ENCODE results near the gene TVP23A. TPM values are rescaled to one million over a fixed set of nuclear protein-coding genes. Genes with fewer than 3 reads are reported as not detected.
A peak's percentile ranks its signal among the peaks of the same experiment; 100 is the strongest.
"Not testable (repeated sequence)": the region's sequence is repeated elsewhere in the genome, so short reads cannot be mapped to it uniquely, and the experiment has no call there.

The TVP23A gene
- total RNA-seq, 1 donor: not detected

- peak overlapping the region; percentile 90 for H3K27ac ChIP-seq (ENCODE audit: low read depth, low read length)
- H3K4me3 ChIP-seq (ENCODE audit: insufficient read depth, low read length): peak overlapping the region; percentile 76
- peak overlapping the region; percentile 95 for H2AFZ ChIP-seq (ENCODE audit: low read length)
- no peak for DNase-seq (ENCODE audit: insufficient read length, low spot score, missing footprints)
- peaks cover 5% of the 10 kb centered on the region for H3K36me3 ChIP-seq (ENCODE audit: insufficient read depth, low read length)
- H4K20me1 ChIP-seq (ENCODE audit: insufficient read depth, low read length): no peaks in the 10 kb centered on the region
- peak overlapping the region; percentile 83 for H3K4me2 ChIP-seq (ENCODE audit: insufficient read depth, low read length)
- peaks cover 17% of the 10 kb centered on the region for H3K4me1 ChIP-seq (ENCODE audit: insufficient read depth, low read length)
- TF ChIP-seq, protein P1, sequence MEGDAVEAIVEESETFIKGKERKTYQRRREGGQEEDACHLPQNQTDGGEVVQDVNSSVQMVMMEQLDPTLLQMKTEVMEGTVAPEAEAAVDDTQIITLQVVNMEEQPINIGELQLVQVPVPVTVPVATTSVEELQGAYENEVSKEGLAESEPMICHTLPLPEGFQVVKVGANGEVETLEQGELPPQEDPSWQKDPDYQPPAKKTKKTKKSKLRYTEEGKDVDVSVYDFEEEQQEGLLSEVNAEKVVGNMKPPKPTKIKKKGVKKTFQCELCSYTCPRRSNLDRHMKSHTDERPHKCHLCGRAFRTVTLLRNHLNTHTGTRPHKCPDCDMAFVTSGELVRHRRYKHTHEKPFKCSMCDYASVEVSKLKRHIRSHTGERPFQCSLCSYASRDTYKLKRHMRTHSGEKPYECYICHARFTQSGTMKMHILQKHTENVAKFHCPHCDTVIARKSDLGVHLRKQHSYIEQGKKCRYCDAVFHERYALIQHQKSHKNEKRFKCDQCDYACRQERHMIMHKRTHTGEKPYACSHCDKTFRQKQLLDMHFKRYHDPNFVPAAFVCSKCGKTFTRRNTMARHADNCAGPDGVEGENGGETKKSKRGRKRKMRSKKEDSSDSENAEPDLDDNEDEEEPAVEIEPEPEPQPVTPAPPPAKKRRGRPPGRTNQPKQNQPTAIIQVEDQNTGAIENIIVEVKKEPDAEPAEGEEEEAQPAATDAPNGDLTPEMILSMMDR (IDR thresholded peaks at IDR 0.05; ENCODE audit: extremely low read depth, low read depth, low read length): no peak
- H3K27me3 ChIP-seq (ENCODE audit: insufficient read depth, low read length): no peaks in the 10 kb centered on the region
- H3K9me3 ChIP-seq (ENCODE audit: low read depth, low read length): no peaks in the 10 kb centered on the region
- peaks cover 2% of the 10 kb centered on the region for H3K79me2 ChIP-seq (ENCODE audit: insufficient read depth, low read length)
These were observed 75.4 kb downstream of the TVP23A start for GRCh38 chr16:10743227-10743609.

GRCh38 chr16:10741844-10742243, 76.8 kb downstream of the TVP23A start:
- Histone ChIP-seq H3K4me3 (ENCODE audit: insufficient read depth, low read length) (no peak overlapping the region), H3K9me3 (ENCODE audit: low read depth, low read length) (no peaks in the 10 kb centered on the region), H3K36me3 (ENCODE audit: insufficient read depth, low read length) (no peaks in the 10 kb centered on the region), H3K4me2 (ENCODE audit: insufficient read depth, low read length) (no peak overlapping the region), H3K27ac (ENCODE audit: low read depth, low read length) (no peak overlapping the region), H3K27me3 (ENCODE audit: insufficient read depth, low read length) (no peaks in the 10 kb centered on the region), H4K20me1 (ENCODE audit: insufficient read depth, low read length) (no peaks in the 10 kb centered on the region), H3K79me2 (ENCODE audit: insufficient read depth, low read length) (peaks cover 2% of the 10 kb centered on the region), H2AFZ (ENCODE audit: low read length) (no peak overlapping the region), H3K4me1 (ENCODE audit: insufficient read depth, low read length) (peaks cover 28% of the 10 kb centered on the region)
- DNase-seq (ENCODE audit: insufficient read length, low spot score, missing footprints): no peak
- TF ChIP-seq, protein P1 (IDR thresholded peaks at IDR 0.05; ENCODE audit: extremely low read depth, low read depth, low read length): no peak

GRCh38 chr16:10741249-10741648, 77.3 kb downstream of the TVP23A start:
- not testable (repeated sequence) for H4K20me1 ChIP-seq (ENCODE audit: insufficient read depth, low read length); H3K36me3 ChIP-seq (ENCODE audit: insufficient read depth, low read length); H2AFZ ChIP-seq (ENCODE audit: low read length); H3K4me2 ChIP-seq (ENCODE audit: insufficient read depth, low read length); H3K9me3 ChIP-seq (ENCODE audit: low read depth, low read length); H3K4me3 ChIP-seq (ENCODE audit: insufficient read depth, low read length); H3K27ac ChIP-seq (ENCODE audit: low read depth, low read length); DNase-seq (ENCODE audit: insufficient read length, low spot score, missing footprints); H3K79me2 ChIP-seq (ENCODE audit: insufficient read depth, low read length); H3K27me3 ChIP-seq (ENCODE audit: insufficient read depth, low read length)
- H3K4me1 ChIP-seq (ENCODE audit: insufficient read depth, low read length): peaks cover 30% of the 10 kb centered on the region

GRCh38 chr16:10740845-10741208, 77.8 kb downstream of the TVP23A start:
- H3K36me3 ChIP-seq (ENCODE audit: insufficient read depth, low read length): no peaks in the 10 kb centered on the region
- no peak overlapping the region for H3K4me3 ChIP-seq (ENCODE audit: insufficient read depth, low read length)
- no peak overlapping the region for H2AFZ ChIP-seq (ENCODE audit: low read length)
- peaks cover 30% of the 10 kb centered on the region for H3K4me1 ChIP-seq (ENCODE audit: insufficient read depth, low read length)
- H3K9me3 ChIP-seq (ENCODE audit: low read depth, low read length): no peaks in the 10 kb centered on the region
- no peak overlapping the region for H3K4me2 ChIP-seq (ENCODE audit: insufficient read depth, low read length)
- H3K27me3 ChIP-seq (ENCODE audit: insufficient read depth, low read length): no peaks in the 10 kb centered on the region
- no peak overlapping the region for H3K27ac ChIP-seq (ENCODE audit: low read depth, low read length)
- no peak for DNase-seq (ENCODE audit: insufficient read length, low spot score, missing footprints)
- no peaks in the 10 kb centered on the region for H4K20me1 ChIP-seq (ENCODE audit: insufficient read depth, low read length)
- peaks cover 2% of the 10 kb centered on the region for H3K79me2 ChIP-seq (ENCODE audit: insufficient read depth, low read length)
- TF ChIP-seq, protein P1 (IDR thresholded peaks at IDR 0.05; ENCODE audit: extremely low read depth, low read depth, low read length): no peak

Data from osteoblast (primary cell).